AG10803 (cell line): ENCODE data around the gene SBNO1.

Source experiments
- DNase-seq: peaks from one replicate; pipeline ENCODE4 v3.0.0; 2010; ENCODE audit warnings: low read depth
- H3K4me3 ChIP-seq: 2 replicates; pipeline ENCODE4 v1.5.1; 2011; ENCODE audit warnings: mild to moderate bottlenecking, low read length, control low read depth
- CTCF ChIP-seq: conservative IDR thresholded peaks from 2 replicates; pipeline ENCODE4 v1.5.1; 2011; ENCODE audit warnings: mild to moderate bottlenecking, low read length, control low read depth, inconsistent platforms

Gene SBNO1

GRCh38 chr12:123356159-123356670 is 8.4 kb downstream of the SBNO1 start:
- TF ChIP-seq CTCF, result no peak

GRCh38 chr12:123354600-123354999 is 10.0 kb downstream of the SBNO1 start:
- TF ChIP-seq CTCF, result no peak
- no peak for DNase-seq
- no peak overlapping the region for H3K4me3 ChIP-seq

More at GRCh38 chr12:123356159-123356670, 8.4 kb downstream of the SBNO1 start:
- no peak overlapping the region for H3K4me3 ChIP-seq
- DNase-seq, result no peak

GRCh38 chr12:123351349-123351748 is 13.3 kb downstream of the SBNO1 start:
- no peak for TF ChIP-seq CTCF
- H3K4me3 ChIP-seq, result no peak overlapping the region

GRCh38 chr12:123346946-123347345 is 17.7 kb downstream of the SBNO1 start:
- no peak overlapping the region for H3K4me3 ChIP-seq
- TF ChIP-seq CTCF, result no peak
- DNase-seq, result no peak

More at GRCh38 chr12:123351349-123351748, 13.3 kb downstream of the SBNO1 start:
- no peak for DNase-seq

GRCh38 chr12:123344086-123344485 is 20.6 kb downstream of the SBNO1 start:
- TF ChIP-seq CTCF, result no peak
- H3K4me3 ChIP-seq, result no peak overlapping the region
- DNase-seq, result no peak

- DNase-seq, result no peak
- no peak for TF ChIP-seq CTCF
- no peak overlapping the region for H3K4me3 ChIP-seq
These were observed 27.6 kb downstream of the SBNO1 start for GRCh38 chr12:123337070-123337469.

- no peak for TF ChIP-seq CTCF
- no peak for DNase-seq
- H3K4me3 ChIP-seq, result no peak overlapping the region
These were observed 28.1 kb downstream of the SBNO1 start for GRCh38 chr12:123336530-123336929.
